HG02885 (cell line): ENCODE data around the gene CAMTA1.

Experiments
- ATAC-seq: cut with Tn5 transposase; IDR thresholded peaks from one replicate; pipeline ENCODE4 v1.9.1; 2021; ENCODE audit warnings: mild to moderate bottlenecking; ENCODE audit not compliant: unreplicated experiment, poor library complexity

The CAMTA1 gene

GRCh38 chr1:7482772-7483495 lies 697.7 kb downstream of the CAMTA1 start:
- ATAC-seq: no peak

- ATAC-seq: no peak
Observed at GRCh38 chr1:7483634-7484383, 698.6 kb downstream of the CAMTA1 start.

GRCh38 chr1:7485086-7485780 lies 700.0 kb downstream of the CAMTA1 start:
- ATAC-seq: no peak

GRCh38 chr1:7485826-7486225 lies 700.6 kb downstream of the CAMTA1 start:
- no peak for ATAC-seq

- ATAC-seq: no peak
Observed at GRCh38 chr1:7487766-7488474, 702.7 kb downstream of the CAMTA1 start.

- ATAC-seq: no peak
Observed at GRCh38 chr1:7488475-7488842, 703.2 kb downstream of the CAMTA1 start.

GRCh38 chr1:7489586-7489985 lies 704.3 kb downstream of the CAMTA1 start:
- no peak for ATAC-seq

- ATAC-seq: no peak
Observed at GRCh38 chr1:7490576-7490975, 705.3 kb downstream of the CAMTA1 start.

- ATAC-seq: no peak
Observed at GRCh38 chr1:7491109-7491817, 706.0 kb downstream of the CAMTA1 start.

- no peak for ATAC-seq
Observed at GRCh38 chr1:7491818-7492173, 706.5 kb downstream of the CAMTA1 start.

- no peak for ATAC-seq
Observed at GRCh38 chr1:7493711-7494454, 708.6 kb downstream of the CAMTA1 start.

- ATAC-seq: no peak
Observed at GRCh38 chr1:7495962-7496361, 710.7 kb downstream of the CAMTA1 start.

GRCh38 chr1:7497107-7497637 lies 711.9 kb downstream of the CAMTA1 start:
- ATAC-seq: no peak

- no peak for ATAC-seq
Observed at GRCh38 chr1:7500381-7501083, 715.3 kb downstream of the CAMTA1 start.

GRCh38 chr1:7501084-7501491 lies 715.8 kb downstream of the CAMTA1 start:
- ATAC-seq: no peak

GRCh38 chr1:7501723-7502603 lies 716.7 kb downstream of the CAMTA1 start:
- ATAC-seq: no peak

- no peak for ATAC-seq
Observed at GRCh38 chr1:7503691-7504437, 718.6 kb downstream of the CAMTA1 start.
